ENCODE data around the gene FHIT.

DNA sequence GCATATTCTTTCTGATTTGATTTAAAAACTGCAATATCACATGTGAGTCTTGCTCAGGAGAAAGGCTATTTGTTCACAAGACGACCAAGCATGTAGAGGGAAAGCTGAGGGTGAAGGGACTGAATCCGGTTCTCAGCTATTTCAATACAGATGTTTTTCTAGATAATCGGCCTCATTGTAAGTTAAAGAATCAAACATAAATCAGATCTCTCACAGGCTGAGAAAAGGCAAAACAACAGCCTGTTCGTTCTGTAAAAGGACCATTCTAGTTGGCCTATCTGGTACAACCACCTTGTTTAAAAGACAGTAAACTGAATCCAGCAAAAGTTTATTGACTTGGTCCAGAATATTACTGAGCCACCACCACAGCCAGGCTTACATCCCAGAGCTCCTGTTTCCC is 1155.7 kb downstream of the FHIT start:
- TF ChIP-seq ZNF274 (IDR thresholded peaks at IDR 0.05; ENCODE audit: low read depth, low read length): no peak
- TF ChIP-seq SUZ12 (IDR thresholded peaks at IDR 0.05; ENCODE audit: extremely low read depth, insufficient read depth, insufficient read length): no peak
